GM12878 (cell line): ENCODE data around the gene HSPA2.

Experiments used
- EP300 ChIP-seq, 2 experiments: fragments of 150-350 bp in 1 of 2; IDR thresholded peaks; 2 replicates each; pipeline ENCODE4 v1.6.1; 2011 to 2012; ENCODE audit warnings: low read depth in 2 of 2, low read length in 2 of 2, borderline replicate concordance in 1 of 2, improper control_type of control experiment in 1 of 2, inconsistent platforms in 1 of 2; ENCODE audit not compliant: control insufficient read depth in 1 of 2
- EZH2 ChIP-seq: IDR thresholded peaks from 2 replicates; pipeline ENCODE4 v1.6.1; 2012; ENCODE audit warnings: low read depth, mild to moderate bottlenecking, control low read depth, inconsistent platforms, low read length, borderline replicate concordance; ENCODE audit not compliant: control insufficient read depth
- JUNB ChIP-seq: IDR thresholded peaks from 2 replicates; pipeline ENCODE4 v1.6.1; 2016; ENCODE audit warnings: antibody characterized with exemption, mild to moderate bottlenecking
- MXI1 ChIP-seq: fragments of 150-350 bp; IDR thresholded peaks from 2 replicates; pipeline ENCODE4 v1.6.1; 2011; ENCODE audit warnings: low read depth, mild to moderate bottlenecking, inconsistent platforms, low read length, improper control_type of control experiment
- NFIC ChIP-seq: IDR thresholded peaks from 2 replicates; pipeline ENCODE4 v1.6.1; 2012; ENCODE audit warnings: low read depth, mild to moderate bottlenecking, inconsistent platforms, low read length, moderate library complexity
- POLR2AphosphoS2 ChIP-seq: IDR thresholded peaks from 2 replicates; pipeline ENCODE4 v1.6.1; 2011; ENCODE audit warnings: low read depth, mild to moderate bottlenecking, low read length, improper control_type of control experiment, moderate library complexity
- SIN3A ChIP-seq: IDR thresholded peaks from 2 replicates; pipeline ENCODE4 v1.6.1; 2012; ENCODE audit warnings: low read depth, low read length, improper control_type of control experiment
- ZNF274 ChIP-seq: IDR thresholded peaks from one replicate; pipeline ENCODE4 v1.8.0; 2011; ENCODE audit not compliant: insufficient read length, insufficient read depth
- TF ChIP-seq, protein P1 (sequence below), 3 experiments: IDR thresholded peaks in 2 of 3; conservative IDR thresholded peaks in 1 of 3; 2 replicates each; pipeline ENCODE4 v1.5.1; 2011; ENCODE audit warnings: low read depth in 3 of 3, low read length in 3 of 3, mild to moderate bottlenecking in 3 of 3, control low read depth in 2 of 3, moderate library complexity in 2 of 3, inconsistent platforms in 1 of 3, mixed read lengths in 1 of 3; ENCODE audit not compliant: control insufficient read depth in 2 of 3, insufficient read depth in 1 of 3; ENCODE audit errors: extremely low read depth in 1 of 3
- TF ChIP-seq, protein P2 (sequence below): IDR thresholded peaks from 2 replicates; pipeline ENCODE4 v1.6.1; 2011; ENCODE audit warnings: mild to moderate bottlenecking, low read depth, low read length, moderate library complexity; ENCODE audit not compliant: insufficient replicate concordance
- TF ChIP-seq, protein P3 (sequence below): IDR thresholded peaks from 2 replicates; pipeline ENCODE4 v1.6.1; 2012; ENCODE audit warnings: low read depth, low read length, improper control_type of control experiment

DNA sequence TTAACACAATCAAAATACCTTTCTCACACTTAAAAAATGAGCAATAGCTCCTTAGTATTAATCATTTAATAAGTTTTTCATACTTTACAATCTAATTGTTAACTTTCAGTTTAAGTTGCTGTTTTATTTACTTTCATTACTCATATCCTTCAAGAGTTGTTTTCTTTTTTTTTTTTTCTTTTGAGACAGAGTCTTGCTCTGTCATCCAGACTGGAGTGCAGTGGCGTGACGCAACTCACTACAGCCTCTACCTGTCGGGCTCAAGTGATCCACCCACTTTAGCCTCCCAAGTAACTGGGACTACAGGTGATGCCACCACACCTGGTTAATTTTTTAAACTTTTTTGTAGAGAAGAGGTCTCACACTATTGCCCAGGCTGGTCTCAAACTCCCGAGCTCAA lies 19.8 kb upstream of the HSPA2 start:
- TF ChIP-seq, protein P1, sequence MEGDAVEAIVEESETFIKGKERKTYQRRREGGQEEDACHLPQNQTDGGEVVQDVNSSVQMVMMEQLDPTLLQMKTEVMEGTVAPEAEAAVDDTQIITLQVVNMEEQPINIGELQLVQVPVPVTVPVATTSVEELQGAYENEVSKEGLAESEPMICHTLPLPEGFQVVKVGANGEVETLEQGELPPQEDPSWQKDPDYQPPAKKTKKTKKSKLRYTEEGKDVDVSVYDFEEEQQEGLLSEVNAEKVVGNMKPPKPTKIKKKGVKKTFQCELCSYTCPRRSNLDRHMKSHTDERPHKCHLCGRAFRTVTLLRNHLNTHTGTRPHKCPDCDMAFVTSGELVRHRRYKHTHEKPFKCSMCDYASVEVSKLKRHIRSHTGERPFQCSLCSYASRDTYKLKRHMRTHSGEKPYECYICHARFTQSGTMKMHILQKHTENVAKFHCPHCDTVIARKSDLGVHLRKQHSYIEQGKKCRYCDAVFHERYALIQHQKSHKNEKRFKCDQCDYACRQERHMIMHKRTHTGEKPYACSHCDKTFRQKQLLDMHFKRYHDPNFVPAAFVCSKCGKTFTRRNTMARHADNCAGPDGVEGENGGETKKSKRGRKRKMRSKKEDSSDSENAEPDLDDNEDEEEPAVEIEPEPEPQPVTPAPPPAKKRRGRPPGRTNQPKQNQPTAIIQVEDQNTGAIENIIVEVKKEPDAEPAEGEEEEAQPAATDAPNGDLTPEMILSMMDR (IDR thresholded peaks at IDR 0.05 in 2 of 3, conservative IDR thresholded peaks at IDR 0.05 in 1 of 3; ENCODE audit: control insufficient read depth in 2 of 3, extremely low read depth in 1 of 3, insufficient read depth in 1 of 3, low read depth in 3 of 3, low read length in 3 of 3): no peak
- TF ChIP-seq POLR2AphosphoS2 (no peak), ZNF274 (no peak), EZH2 (no peak), MXI1 (no peak), SIN3A (no peak), JUNB (no peak), NFIC (no peak), EP300 (IDR thresholded peaks at IDR 0.05; ENCODE audit: borderline replicate concordance in 1 of 2, control insufficient read depth in 1 of 2, low read depth in 2 of 2, low read length in 2 of 2) (no peak)
- TF ChIP-seq, protein P2, sequence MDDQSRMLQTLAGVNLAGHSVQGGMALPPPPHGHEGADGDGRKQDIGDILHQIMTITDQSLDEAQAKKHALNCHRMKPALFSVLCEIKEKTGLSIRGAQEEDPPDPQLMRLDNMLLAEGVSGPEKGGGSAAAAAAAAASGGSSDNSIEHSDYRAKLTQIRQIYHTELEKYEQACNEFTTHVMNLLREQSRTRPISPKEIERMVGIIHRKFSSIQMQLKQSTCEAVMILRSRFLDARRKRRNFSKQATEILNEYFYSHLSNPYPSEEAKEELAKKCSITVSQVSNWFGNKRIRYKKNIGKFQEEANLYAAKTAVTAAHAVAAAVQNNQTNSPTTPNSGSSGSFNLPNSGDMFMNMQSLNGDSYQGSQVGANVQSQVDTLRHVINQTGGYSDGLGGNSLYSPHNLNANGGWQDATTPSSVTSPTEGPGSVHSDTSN: no peak
- TF ChIP-seq, protein P3, sequence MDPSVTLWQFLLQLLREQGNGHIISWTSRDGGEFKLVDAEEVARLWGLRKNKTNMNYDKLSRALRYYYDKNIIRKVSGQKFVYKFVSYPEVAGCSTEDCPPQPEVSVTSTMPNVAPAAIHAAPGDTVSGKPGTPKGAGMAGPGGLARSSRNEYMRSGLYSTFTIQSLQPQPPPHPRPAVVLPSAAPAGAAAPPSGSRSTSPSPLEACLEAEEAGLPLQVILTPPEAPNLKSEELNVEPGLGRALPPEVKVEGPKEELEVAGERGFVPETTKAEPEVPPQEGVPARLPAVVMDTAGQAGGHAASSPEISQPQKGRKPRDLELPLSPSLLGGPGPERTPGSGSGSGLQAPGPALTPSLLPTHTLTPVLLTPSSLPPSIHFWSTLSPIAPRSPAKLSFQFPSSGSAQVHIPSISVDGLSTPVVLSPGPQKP: no peak
